Caco-2 (cell line): ENCODE data around the gene UAP1. TPM values are rescaled to one million over a fixed set of nuclear protein-coding genes. Genes with fewer than 3 reads are reported as not detected.
A peak's percentile ranks its signal among the peaks of the same experiment; 100 is the strongest.

ENCODE experiments used
- BruUV-seq: library from RNA; stranded (reverse); fragments of 400-500 nt; replicated peaks from 2 replicates; lab custom pipeline; 2021; lab: Mats Ljungman, UMichigan
- CTCF ChIA-PET: fragments of 300-600 bp; sonication (Branson Sonifier 250); formaldehyde crosslinking; loops from one replicate; lab custom pipeline; 2022; ENCODE audit warnings: antibody characterized with exemption; lab: Charles Lee
- POLR2A ChIA-PET: fragments of 300-600 bp; sonication (Branson Sonifier 250); formaldehyde crosslinking; loops from one replicate; lab custom pipeline; 2022; ENCODE audit warnings: antibody characterized with exemption; lab: Charles Lee
- DNase-seq, 2 experiments: peaks; one replicate each; pipeline versions ENCODE4 v3.0.0 to v3.0.0-alpha.2; 2020 to 2022
- H3K27me3 ChIP-seq: replicated peaks from 2 replicates; pipeline ENCODE4 v1.6.0; 2011; ENCODE audit warnings: low read length; ENCODE audit not compliant: control insufficient read depth, insufficient read depth
- H3K36me3 ChIP-seq: 2 replicates; pipeline ENCODE4 v1.5.1; 2011; ENCODE audit warnings: low read length; ENCODE audit not compliant: control insufficient read depth, insufficient read depth
- H3K4me1 ChIP-seq: fragments of 250-450 bp; sonication (Bioruptor Pico); 2 replicates; pipeline ENCODE4 v1.5.1; 2020; ENCODE audit warnings: mild to moderate bottlenecking
- H3K4me3 ChIP-seq: 2 replicates; pipeline ENCODE4 v1.5.1; 2011; ENCODE audit warnings: low read depth, mild to moderate bottlenecking, control low read depth, low read length
- H3K9me3 ChIP-seq: fragments of 250-450 bp; sonication (Bioruptor Pico); 2 replicates; pipeline ENCODE4 v1.5.1; 2020; ENCODE audit warnings: mild to moderate bottlenecking, moderate library complexity
- H3K27ac Mint-ChIP-seq: one replicate; pipeline ENCODE4 v1.8.0; 2022; ENCODE audit warnings: mixed read lengths; ENCODE audit not compliant: unreplicated experiment
- H3K27me3 Mint-ChIP-seq: one replicate; pipeline ENCODE4 v1.8.0; 2022; ENCODE audit warnings: mixed read lengths; ENCODE audit not compliant: insufficient read depth, unreplicated experiment
- H3K36me3 Mint-ChIP-seq: one replicate; pipeline ENCODE4 v1.8.0; 2022; ENCODE audit warnings: mild to moderate bottlenecking, mixed read lengths; ENCODE audit not compliant: insufficient read depth, unreplicated experiment
- H3K4me1 Mint-ChIP-seq: one replicate; pipeline ENCODE4 v1.8.0; 2022; ENCODE audit warnings: low read depth, mixed read lengths; ENCODE audit not compliant: unreplicated experiment
- H3K4me3 Mint-ChIP-seq: one replicate; pipeline ENCODE4 v1.8.0; 2022; ENCODE audit warnings: mild to moderate bottlenecking, moderate library complexity, mixed read lengths; ENCODE audit not compliant: unreplicated experiment
- H3K9me3 Mint-ChIP-seq: one replicate; pipeline ENCODE4 v1.8.0; 2022; ENCODE audit warnings: mixed read lengths; ENCODE audit not compliant: unreplicated experiment
- CTCF ChIP-seq, 2 experiments: fragments of 200-600 bp in 1 of 2; IDR thresholded peaks; 1 replicate in 1 of 2; 2 replicates in 1 of 2; pipeline versions ENCODE4 v1.5.1 to v1.8.0; 2011 to 2022; ENCODE audit warnings: antibody characterized with exemption in 1 of 2, control low read depth in 1 of 2, inconsistent platforms in 1 of 2, low read depth in 1 of 2, low read length in 1 of 2, mild to moderate bottlenecking in 1 of 2, moderate library complexity in 1 of 2; ENCODE audit not compliant: insufficient read depth in 1 of 2, severe bottlenecking in 1 of 2, unreplicated experiment in 1 of 2
- intact Hi-C: fragments of 100-400 bp; cut with micrococcal nuclease; formaldehyde crosslinking; loops from one replicate; pipeline ENCODE4 v1.10.0; 2022; ENCODE audit not compliant: unreplicated experiment
- total RNA-seq: library from RNA; stranded (reverse); gene quantifications from 2 replicates; pipeline ENCODE4 v1.2.3, GENCODE V29; 2022

UAP1 gene
- total RNA-seq, 1 experiment from 2014 or later = 39.8 TPM

- no peak for DNase-seq
- ChIA-PET CTCF (interaction anchor here (1.9 kb wide), 1 partner anchor 173 kb away, joined by 5 read pairs; no protein-coding TSS in a partner anchor), POLR2A (no interaction called here)
- no peaks in the 10 kb centered on the region for H3K27me3 Mint-ChIP-seq
- H3K4me1 Mint-ChIP-seq = peaks cover 7% of the 10 kb centered on the region
- intact Hi-C loops = no loop called here
- Histone ChIP-seq H3K9me3 (no peaks in the 10 kb centered on the region), H3K4me3 (no peak overlapping the region), H3K36me3 (no peaks in the 10 kb centered on the region), H3K4me1 (no peaks in the 10 kb centered on the region), H3K27me3 (no peaks in the 10 kb centered on the region; the same call in 1 of the 2 replicates)
- no peaks in the 10 kb centered on the region for H3K9me3 Mint-ChIP-seq
- no TSS peak for BruUV-seq
- no peak for TF ChIP-seq CTCF (IDR thresholded peaks at IDR 0.05; ENCODE audit: insufficient read depth in 1 of 2, low read depth in 1 of 2, low read length in 1 of 2, severe bottlenecking in 1 of 2, unreplicated experiment in 1 of 2)
- no peak overlapping the region for H3K27ac Mint-ChIP-seq
- no peak overlapping the region for H3K4me3 Mint-ChIP-seq
- no peaks in the 10 kb centered on the region for H3K36me3 Mint-ChIP-seq
These were observed 65.2 kb downstream of the UAP1 start for GRCh38 chr1:162626761-162627160.

- peak; percentile 61 to 64 for TF ChIP-seq CTCF (IDR thresholded peaks at IDR 0.05; ENCODE audit: insufficient read depth in 1 of 2, low read depth in 1 of 2, low read length in 1 of 2, severe bottlenecking in 1 of 2, unreplicated experiment in 1 of 2)
- no peaks in the 10 kb centered on the region for H3K36me3 ChIP-seq
- peaks cover 7% of the 10 kb centered on the region for H3K4me1 Mint-ChIP-seq
- ChIA-PET POLR2A (no interaction called here), CTCF (interaction anchor here (1.9 kb wide), 1 partner anchor 172 kb away, joined by 5 read pairs; no protein-coding TSS in a partner anchor)
- no peaks in the 10 kb centered on the region for H3K36me3 Mint-ChIP-seq
- H3K9me3 Mint-ChIP-seq = no peaks in the 10 kb centered on the region
- no peak overlapping the region for H3K4me3 ChIP-seq
- H3K27me3 ChIP-seq = no peaks in the 10 kb centered on the region; the same call in 1 of the 2 replicates
- no peak overlapping the region for H3K27ac Mint-ChIP-seq
- H3K27me3 Mint-ChIP-seq = no peaks in the 10 kb centered on the region
- no peaks in the 10 kb centered on the region for H3K9me3 ChIP-seq
- peak in 1 of 2 experiments; percentile 40 for DNase-seq
- intact Hi-C loops = no loop called here
- H3K4me3 Mint-ChIP-seq = no peak overlapping the region
- H3K4me1 ChIP-seq = no peaks in the 10 kb centered on the region
- BruUV-seq = no TSS peak
These were observed 66.3 kb downstream of the UAP1 start for GRCh38 chr1:162627662-162628296.

GRCh38 chr1:162629077-162629627 is 67.6 kb downstream of the UAP1 start:
- ChIA-PET CTCF (no interaction called here), POLR2A (no interaction called here)
- no peak for DNase-seq
- Histone ChIP-seq H3K4me1 (no peaks in the 10 kb centered on the region), H3K36me3 (no peaks in the 10 kb centered on the region), H3K9me3 (no peaks in the 10 kb centered on the region), H3K4me3 (no peak overlapping the region), H3K27me3 (no peaks in the 10 kb centered on the region; the same call in 1 of the 2 replicates)
- Mint-ChIP-seq H3K27ac (no peak overlapping the region), H3K4me1 (peaks cover 7% of the 10 kb centered on the region), H3K36me3 (no peaks in the 10 kb centered on the region), H3K9me3 (no peaks in the 10 kb centered on the region), H3K27me3 (no peaks in the 10 kb centered on the region), H3K4me3 (no peak overlapping the region)
- no TSS peak for BruUV-seq
- TF ChIP-seq CTCF (IDR thresholded peaks at IDR 0.05; ENCODE audit: insufficient read depth in 1 of 2, low read depth in 1 of 2, low read length in 1 of 2, severe bottlenecking in 1 of 2, unreplicated experiment in 1 of 2) = no peak
- intact Hi-C loops = no loop called here
